Mammary epithelial cell (primary cell): Measurements from ENCODE around the gene TEC.

Experiments
- EZH2 ChIP-seq: IDR thresholded peaks from 2 replicates; pipeline ENCODE4 v1.6.1; 2012; ENCODE audit warnings: low read length, inconsistent platforms, borderline replicate concordance
- TF ChIP-seq, protein P1 (sequence below), 2 donors: IDR thresholded peaks in 1 of 2; conservative IDR thresholded peaks in 1 of 2; 2 replicates each; pipeline ENCODE4 v1.5.1; 2011 to 2012; ENCODE audit warnings: inconsistent platforms in 2 of 2, low read length in 2 of 2, mild to moderate bottlenecking in 2 of 2, control low read depth in 1 of 2, low read depth in 1 of 2; ENCODE audit not compliant: insufficient read depth in 1 of 2; ENCODE audit errors: extremely low read depth in 1 of 2

DNA sequence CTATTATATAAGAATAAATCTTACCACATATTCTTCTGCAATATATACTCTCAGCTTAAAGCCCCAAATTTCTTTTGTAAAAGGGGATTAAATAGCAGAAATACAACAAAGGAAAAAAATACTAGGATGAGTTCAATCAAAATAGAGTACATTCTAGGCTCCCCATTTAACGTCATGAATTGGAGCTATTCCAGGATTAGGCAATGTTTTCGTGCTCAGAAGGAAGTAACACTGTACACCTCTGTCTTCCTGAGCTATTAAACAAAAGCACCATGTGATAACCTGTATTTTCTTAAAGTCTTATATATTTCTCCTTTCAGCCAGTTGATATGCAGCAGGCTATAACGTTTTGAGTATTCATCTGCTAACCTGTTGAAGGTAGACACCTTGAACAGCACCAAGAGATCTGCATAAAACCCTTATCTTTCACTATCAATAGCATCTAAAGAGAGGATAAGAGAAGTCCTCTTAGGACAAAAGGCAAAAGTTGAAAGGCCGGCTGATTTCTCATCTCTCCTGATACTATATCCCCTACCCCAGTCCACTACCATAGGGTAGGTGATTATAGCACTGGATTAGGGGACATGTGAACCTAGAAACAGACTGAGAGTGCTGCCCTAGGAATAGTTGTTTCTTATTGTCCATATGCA lies 31.5 kb downstream of the TEC start:
- no peak for TF ChIP-seq EZH2
- TF ChIP-seq, protein P1, sequence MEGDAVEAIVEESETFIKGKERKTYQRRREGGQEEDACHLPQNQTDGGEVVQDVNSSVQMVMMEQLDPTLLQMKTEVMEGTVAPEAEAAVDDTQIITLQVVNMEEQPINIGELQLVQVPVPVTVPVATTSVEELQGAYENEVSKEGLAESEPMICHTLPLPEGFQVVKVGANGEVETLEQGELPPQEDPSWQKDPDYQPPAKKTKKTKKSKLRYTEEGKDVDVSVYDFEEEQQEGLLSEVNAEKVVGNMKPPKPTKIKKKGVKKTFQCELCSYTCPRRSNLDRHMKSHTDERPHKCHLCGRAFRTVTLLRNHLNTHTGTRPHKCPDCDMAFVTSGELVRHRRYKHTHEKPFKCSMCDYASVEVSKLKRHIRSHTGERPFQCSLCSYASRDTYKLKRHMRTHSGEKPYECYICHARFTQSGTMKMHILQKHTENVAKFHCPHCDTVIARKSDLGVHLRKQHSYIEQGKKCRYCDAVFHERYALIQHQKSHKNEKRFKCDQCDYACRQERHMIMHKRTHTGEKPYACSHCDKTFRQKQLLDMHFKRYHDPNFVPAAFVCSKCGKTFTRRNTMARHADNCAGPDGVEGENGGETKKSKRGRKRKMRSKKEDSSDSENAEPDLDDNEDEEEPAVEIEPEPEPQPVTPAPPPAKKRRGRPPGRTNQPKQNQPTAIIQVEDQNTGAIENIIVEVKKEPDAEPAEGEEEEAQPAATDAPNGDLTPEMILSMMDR (conservative IDR thresholded peaks at IDR 0.05 in 1 of 2, IDR thresholded peaks at IDR 0.05 in 1 of 2; ENCODE audit: extremely low read depth in 1 of 2, insufficient read depth in 1 of 2, low read depth in 1 of 2, low read length in 2 of 2): no peak
